Superior temporal gyrus (tissue), 1 donor: ENCODE data around the gene IL25.
"Not testable (repeated sequence)": the region's sequence is repeated elsewhere in the genome, so short reads cannot be mapped to it uniquely, and the experiment has no call there.

Experiments used
- DNase-seq: peaks from one replicate; pipeline ENCODE4 v3.0.0-alpha.2; 2016; ENCODE audit errors: extremely low spot score

IL25 gene

GRCh38 chr14:23375527-23376251 lies 3.1 kb downstream of the IL25 start:
- DNase-seq, result no peak

- peak; percentile 94 for DNase-seq
Observed at GRCh38 chr14:23376482-23377197, 4.0 kb downstream of the IL25 start, which contains the start of gene CMTM5. Gene CMTM5 (plus strand): TSS chr14:23377046. CDS start chr14:23377252, 206 bp downstream.

DNA sequence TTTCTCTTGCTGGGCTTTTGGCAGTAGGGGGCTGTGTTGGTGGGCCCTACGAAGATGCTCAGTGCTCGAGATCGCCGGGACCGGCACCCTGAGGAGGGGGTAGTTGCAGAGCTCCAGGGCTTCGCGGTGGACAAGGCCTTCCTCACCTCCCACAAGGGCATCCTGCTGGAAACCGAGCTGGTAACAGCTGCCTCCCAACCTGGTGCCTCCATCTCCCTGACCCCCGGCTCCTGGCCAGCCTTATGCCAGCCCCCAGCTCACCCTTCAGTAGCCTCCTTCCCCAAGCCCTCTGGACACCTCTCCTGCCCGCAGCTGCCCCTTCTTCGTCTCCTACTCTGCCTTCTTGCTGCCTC lies 4.6 kb downstream of the IL25 start:
- DNase-seq, result no peak

GRCh38 chr14:23377573-23378563 lies 5.3 kb downstream of the IL25 start:
- peak; percentile 44 for DNase-seq

DNA sequence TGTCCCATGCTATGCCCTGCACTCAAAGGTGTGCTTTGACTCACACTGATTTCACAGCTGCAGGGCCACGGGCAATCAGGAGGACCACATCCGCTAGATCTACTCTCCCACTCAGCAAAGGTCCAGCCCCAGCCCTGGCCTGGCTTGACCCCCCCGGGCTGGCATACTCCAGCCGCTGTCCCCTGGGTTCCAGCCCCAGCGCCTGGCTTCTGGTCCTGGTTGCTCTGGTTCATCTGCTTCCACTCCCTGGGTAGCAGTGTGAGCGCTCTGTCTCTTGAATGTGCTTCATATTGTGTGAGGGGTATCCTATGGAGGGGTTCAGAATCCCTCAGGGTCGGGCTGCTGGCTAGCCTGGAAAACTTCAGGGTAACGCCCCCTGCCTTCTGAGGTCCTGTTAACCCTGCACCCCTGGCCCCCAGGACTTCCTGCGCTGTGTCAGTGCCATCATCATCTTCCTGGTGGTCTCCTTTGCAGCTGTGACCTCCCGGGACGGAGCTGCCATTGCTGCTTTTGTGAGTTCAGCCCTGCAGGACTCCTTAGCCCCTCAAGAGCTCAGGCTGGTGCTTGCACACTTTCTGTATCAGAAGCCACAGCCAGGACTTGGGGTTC lies 6.1 kb downstream of the IL25 start:
- no peak for DNase-seq

- DNase-seq, result peak; percentile 61
Observed at GRCh38 chr14:23379366-23380196, 7.0 kb downstream of the IL25 start.

DNA sequence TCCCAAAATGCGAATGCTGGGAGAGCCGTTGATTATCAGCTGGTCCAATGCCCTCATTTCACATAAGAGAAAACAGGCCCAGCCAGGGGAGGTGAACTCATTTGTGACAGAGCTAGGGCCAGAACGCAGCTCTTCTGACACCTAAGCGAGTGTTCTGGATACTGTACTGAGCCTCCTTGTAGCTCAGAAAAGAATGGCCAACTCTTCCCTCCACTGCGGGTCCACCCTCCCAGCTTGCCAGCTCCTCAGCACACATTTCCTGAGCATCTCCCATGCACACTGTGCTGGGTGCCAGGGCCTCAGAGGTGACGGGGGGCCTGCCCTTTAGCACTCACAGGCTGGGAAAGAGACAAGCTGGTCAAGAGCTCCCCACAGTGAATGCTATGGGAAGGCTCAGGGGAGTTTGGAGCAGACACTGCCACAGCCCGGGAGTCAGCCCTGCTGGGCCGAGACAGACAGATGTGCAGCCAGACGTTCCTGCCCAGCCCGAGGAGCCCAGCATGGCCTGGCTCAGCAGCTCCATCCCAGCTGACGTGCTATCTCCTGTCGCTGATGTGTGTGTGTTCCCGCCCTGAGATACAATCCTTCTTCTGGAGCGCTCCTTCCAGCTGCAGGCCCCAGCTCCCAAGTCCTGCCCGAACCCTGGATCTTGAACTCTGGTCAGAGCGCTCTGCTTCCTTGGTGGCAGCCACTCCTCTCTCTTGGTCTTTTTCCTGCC lies 7.7 kb downstream of the IL25 start:
- DNase-seq, result no peak

GRCh38 chr14:23380976-23381375 lies 8.4 kb downstream of the IL25 start:
- DNase-seq, result no peak

GRCh38 chr14:23381871-23382270 lies 9.3 kb downstream of the IL25 start:
- DNase-seq, result no peak

GRCh38 chr14:23382276-23382675 lies 9.7 kb downstream of the IL25 start:
- no peak for DNase-seq

DNA sequence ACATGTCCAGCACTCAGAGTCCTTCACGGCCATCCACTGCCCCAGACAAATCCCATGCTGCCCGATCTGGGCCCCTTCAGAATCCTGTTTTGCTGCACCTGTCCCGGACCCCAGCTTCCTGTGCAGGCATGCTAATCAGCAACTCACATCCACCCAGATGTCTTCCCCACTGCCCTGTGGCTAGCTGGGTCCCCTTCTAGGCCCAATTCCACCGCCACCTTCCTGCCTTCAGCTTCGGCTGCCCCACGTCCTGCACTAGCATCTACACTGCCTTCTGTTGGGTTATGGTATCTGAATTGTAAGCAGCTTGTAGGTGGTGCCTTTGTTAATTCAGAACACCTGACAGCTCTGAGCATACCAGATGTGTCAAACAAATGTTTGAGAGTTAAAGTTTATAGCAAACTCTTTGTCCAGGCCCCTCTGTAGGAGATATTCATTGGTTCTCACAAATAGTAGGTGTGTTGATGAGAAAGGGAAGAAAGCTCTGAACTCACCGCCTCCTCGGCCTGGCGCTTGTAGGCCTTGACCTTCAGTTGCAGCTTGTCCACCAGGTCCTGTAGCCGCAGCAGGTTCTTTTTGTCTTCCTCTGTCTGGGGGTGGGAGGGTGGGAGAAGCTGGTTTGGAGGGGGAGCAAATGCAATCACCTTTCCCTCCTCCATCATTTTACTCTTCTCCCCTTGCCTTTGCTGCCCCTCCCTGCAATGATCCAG lies 10.3 kb downstream of the IL25 start:
- no peak for DNase-seq

DNA sequence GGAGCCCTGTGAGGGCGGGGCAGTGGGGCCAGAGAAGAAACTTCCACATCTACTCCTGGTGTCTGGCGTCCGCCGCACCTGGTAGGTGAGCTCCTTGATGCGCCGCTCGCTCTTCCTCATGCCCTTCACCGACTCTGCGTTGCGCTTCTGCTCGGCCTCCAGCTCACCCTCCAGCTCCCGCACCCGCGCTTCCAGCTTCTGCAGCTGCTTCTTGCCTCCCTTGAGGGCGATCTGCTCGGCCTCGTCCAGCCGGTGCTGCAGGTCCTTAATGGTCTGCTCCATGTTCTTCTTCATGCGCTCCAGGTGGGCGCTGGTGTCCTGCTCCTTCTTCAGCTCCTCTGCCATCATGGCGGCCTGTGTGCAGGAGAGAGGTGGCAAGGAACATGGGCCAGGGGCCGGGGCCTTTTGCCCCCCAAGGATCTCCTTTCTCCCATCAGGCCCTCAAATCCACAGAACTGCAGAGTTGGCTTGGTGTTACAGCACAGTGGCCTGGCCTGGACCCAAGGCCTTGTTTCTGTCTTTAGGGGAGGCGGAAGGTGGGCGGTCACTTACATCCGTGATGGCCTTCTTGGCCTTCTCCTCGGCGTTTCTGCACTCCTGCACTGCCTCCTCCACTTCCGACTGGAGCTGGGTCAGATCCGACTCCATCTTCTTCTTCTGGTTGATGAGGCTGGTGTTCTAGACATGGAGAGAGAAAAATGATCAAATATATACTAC lies 11.9 kb downstream of the IL25 start:
- no peak for DNase-seq

GRCh38 chr14:23385244-23385641 lies 12.6 kb downstream of the IL25 start:
- no peak for DNase-seq

GRCh38 chr14:23385642-23386265 lies 13.1 kb downstream of the IL25 start:
- no peak for DNase-seq

DNA sequence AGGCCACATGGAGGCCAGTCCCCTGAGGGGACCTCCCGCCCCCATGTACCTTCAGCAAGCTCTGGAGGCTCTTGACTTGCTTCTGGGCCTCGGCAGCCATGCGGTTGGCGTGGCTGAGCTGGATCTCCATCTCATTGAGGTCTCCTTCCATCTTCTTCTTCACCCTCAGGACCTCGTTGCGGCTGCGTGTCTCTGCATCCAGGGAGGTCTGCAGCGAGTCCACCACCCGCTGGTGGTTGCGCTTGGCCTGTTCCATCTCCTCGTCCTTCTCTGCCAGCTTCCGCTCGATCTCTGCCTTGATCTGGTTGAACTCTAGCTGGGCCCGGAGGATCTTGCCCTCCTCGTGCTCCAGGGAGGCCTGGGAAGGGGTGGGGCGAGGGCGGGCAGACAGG lies 13.7 kb downstream of the IL25 start:
- DNase-seq, result not testable (repeated sequence)

GRCh38 chr14:23386999-23387398 lies 14.4 kb downstream of the IL25 start:
- DNase-seq, result no peak

DNA sequence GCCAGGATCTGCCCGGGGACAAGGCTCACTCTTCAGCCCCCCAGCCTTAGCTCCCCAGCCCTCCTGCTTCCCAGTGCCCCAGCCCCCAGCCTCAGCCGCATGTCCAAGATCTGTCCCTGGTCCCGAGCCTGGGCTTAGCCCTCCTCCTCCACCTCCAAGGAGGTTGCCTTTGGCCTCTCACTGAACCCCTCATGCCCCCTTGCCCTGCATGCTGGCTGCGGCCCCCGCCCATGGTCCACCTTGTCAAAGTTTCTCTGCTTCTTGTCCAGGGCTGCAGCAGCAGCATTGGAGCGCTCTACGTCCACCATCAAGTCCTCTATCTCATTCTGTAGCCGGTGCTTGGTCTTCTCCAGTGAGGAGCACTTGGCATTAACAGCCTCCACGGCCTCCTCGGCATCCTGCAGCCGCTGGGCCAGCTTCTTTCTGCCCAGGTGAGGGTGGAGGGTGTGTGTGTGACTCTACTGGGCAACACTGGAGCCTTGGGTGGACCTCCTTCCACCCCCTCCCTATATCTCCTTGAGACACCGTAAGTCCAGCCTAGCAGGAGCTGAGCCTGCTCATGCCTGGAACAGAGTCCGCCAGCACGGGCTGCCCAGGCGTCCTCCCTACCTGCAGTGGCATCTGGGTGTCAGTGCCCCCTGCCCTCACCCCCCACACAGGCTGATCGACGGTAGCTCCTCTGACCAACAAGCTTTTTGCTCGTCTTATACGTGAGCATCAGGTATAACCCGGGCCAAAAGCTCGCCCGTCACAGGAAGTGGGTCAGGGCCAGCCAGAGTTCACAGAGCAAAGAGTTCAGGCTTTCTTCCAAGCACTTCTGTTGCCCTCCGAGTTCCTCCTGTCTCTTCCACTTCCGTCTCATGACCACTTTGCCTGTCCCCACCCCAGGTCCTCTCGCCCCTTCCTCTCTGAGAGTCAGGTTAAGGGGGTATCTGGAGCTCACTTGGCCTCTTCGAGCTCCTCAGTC lies 15.6 kb downstream of the IL25 start:
- no peak for DNase-seq
